ENCODE measurements around the gene IKBKE.

- no peak for TF ChIP-seq CTCF (IDR thresholded peaks at IDR 0.05)
- TF ChIP-seq ZFX (IDR thresholded peaks at IDR 0.05; ENCODE audit: borderline replicate concordance), result no peak
Observed at GRCh38 chr1:206511362-206512057, 41.2 kb downstream of the IKBKE start.

Data from 22Rv1 (cell line).